DLD1 (cell line): Measurements from ENCODE around the gene SMIM38.
"Not testable (repeated sequence)": the region's sequence is repeated elsewhere in the genome, so short reads cannot be mapped to it uniquely, and the experiment has no call there.

Experiments used
- in situ Hi-C: cut with HindIII; loops from 2 replicates; pipeline ENCODE4 v1.10.0; 2017; ENCODE audit warnings: low sequenced_read_pairs

Gene SMIM38

DNA sequence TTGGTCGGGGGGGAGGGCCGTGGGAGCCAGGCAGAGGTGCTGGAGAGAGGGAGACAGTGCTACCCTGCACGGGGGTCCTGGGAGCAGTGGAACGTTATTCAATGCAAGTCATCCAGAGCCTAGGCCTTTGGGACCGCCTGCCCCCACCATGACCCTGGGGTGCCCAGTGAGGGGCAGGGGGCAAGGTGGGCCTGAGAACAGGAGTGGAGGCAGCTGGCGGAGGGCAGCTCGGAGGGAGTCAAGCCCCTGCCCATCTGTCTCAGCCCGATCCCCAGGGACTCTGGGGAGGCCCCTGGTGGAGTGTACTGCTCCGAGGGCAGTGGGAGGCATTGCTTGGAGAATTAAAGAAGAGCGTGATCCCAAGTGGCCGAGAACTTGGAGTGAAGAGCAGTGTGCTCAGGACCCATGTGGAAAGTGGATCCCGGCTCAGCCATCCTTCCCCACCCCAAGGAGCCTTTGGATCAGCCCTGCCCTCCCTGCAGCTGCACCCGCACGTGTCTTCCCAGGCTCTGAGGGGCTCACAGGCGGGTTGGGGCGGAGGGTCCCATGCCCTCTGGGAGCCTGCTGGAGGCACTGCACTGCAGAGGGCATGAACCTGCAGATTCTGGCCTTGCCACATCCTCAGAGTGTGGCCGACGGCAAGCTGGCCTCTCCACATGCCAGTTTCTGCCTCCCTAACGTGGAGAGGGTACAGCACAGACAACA, 34.0 kb upstream of the SMIM38 start:
- in situ Hi-C loops: no loop called here

DNA sequence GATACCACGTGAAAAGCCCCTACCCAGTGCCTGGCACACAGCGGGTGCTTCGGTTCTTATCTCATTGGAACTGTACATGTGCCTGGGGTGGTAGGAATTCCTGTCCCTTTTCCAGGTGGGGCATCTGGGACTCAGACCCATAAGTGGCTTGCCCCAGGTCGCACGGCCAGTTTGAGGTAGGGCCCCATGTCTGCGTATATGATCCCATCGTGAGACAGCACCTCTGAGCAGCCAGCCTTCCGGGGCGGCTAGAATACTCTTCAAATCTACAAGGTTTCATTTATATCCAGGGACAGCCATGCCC, 33.5 kb upstream of the SMIM38 start:
- in situ Hi-C loops: no loop called here

DNA sequence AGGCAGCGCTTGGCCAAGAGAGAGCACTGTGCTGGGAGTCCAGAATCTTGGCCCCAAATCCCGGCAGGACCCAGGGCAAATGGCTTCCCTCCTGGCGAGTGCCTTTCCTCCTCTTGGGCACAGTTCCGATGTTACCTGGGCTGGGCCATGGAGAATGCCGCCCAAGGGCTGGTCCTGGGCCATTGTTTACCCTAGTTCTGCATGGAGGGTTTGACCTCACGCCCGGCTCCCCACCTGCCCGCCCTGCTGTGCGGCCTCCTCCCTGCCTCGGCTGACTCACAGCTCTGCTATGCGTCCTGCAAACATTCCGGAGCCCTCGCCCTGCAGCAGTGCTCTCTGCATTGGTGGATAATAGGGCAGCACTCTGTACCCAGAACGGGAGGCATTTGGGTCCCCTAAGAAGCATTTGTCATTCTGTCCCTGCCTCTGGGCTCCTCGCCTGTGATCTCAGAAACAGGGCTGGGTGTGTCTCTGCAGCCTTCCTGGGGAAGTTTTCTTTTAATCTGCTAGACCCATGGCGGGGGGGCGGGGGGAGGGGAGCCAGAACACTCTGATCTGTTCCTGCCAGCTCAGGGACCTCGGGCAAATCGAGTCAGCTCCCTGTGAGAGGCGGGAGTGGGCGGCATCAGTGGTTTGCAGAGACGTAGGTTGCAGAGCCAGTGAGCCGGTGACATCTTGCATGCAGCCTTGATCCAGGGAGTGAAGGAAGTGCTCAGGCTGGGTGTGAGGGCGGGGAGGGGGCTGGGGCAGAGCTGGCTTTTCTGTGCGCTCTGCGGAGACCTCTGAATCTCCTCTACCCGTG, 32.9 kb upstream of the SMIM38 start:
- in situ Hi-C loops: no loop called here

DNA sequence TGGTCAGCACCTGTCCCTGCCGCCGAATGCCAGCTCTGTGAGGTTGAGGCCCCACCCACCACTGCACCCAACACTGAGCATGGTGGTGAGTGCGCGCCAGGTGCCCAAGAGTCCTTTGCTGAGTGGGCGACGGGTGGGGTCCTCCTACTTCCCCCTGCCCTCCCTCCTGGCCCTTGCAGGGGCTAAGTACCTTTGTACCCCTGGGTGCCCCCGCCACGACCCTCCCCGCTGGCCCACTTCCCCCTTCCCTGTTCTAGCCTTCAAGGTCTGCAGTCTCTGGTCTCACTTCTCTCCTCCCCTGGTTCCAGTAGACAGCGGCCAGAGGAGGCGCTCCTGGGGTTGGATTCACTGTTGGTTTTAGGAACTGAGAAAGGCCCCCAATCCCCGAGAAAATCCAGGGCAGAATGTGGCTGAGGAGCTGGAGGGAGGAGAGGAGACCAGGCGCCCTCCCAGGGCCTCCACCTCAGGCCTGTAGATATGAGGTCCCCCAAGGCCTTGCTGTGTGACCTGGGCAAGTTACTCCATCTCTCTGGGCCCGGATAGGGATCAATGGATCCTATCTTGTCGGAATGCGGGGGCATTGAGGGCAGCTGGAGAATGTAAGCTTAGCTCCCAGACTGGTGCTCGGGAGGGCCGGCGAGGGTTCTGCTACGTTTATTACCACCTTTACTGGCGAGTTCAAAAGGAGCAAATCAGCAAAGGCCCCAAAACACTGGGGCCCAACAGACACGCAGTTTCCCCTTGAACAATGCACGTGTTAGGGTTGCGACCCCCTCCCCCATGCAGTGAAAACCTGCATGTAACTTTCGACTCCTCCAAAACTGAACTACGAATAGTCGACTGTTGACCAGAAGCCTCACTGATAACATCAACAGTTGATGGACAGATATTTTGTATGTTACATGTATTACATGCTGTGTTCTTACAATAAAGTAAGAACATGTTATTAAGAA, 31.9 kb upstream of the SMIM38 start:
- in situ Hi-C loops: no loop called here

DNA sequence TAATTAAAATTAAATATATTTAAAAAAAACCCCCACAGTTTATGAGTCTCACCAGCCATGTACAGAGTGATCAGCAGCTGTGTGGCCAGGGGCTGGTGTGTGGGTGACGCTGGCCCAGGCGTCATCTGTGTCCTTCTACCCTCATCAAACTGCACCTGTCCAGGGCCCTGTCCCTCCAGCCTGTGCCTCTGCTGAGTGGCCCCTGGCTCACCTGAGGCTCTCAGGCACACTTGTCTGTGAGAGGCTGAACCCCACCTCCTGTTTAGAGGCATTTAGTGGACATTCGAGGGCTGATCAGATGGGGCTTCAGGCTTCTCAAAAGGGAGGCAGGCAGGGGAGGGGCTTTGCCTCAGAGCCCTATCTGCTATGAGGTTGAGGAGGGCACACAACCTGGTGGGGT, 29.9 kb upstream of the SMIM38 start:
- in situ Hi-C loops: no loop called here

DNA sequence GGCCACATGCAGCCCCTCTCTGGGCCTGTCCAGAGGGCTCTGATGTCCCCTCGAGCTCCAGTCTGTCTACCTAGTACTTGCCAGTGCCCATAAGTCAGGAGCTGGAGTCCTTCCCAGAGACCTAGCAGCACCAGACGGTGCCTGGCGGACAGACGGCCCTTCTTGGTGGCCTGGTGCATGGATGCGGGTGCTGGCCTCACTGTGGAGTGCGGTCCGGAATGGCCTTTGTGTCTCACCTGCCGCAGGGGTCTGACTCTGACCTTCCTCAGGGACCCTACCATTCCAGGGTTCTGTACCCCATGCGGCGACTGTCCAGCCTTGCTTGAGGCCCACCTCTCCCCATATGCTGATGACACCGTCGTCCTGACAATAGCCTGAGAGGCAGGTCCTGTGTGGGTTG, 29.4 kb upstream of the SMIM38 start:
- in situ Hi-C loops: no loop called here

DNA sequence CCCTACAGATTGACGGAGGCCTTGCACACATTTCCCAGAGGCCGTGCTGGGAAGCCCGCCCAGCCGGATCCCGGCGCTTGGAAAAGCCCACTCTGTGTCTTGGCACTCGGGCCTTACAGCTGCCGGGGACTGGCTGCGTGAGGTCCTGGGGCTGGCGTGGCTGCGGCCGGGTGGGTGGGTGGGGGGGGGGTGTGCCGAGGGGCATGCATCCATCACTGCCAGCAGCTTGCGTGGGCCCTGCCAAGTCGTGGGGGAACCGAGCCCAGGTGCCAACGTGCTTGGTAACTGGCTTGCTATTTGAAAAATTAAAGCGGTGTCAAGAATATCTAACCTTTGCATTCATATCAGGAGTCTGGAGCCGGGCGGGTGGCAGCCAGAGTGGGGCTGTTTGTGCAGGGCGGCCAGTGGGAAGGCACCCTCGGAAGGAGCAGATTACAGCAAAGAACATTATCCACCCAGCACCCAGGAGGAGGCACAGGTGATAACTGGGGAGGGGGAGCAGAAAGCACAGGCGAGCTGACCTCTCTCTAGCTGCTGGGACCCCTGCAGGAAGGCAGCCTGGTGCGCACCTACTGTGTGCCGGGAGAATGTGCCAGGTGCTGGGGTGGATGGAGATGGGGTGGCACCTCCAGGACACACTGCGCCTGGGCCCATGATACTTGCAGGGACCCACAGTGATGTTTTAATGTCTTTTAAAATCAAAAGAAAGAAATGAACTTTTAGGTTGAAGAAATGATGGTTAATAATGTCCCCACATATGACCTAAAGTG, 28.5 kb upstream of the SMIM38 start:
- in situ Hi-C loops: no loop called here

DNA sequence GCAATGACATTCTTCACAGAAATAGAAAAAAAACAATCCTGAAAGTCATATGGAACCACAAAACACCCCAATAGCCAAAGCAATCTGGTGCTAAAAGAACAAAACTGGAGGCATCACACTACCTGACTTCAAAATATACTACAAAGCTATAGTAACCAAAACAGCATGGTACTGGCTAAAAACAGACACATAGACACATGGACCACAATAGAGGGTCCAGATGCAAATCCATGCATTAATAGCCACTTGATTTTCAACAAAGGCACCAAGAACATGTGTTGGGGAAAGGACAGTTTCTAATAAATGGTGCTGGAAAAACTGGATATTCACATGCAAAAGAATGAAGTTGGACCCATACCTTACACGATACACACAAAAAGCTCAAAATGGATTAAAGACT, 27.9 kb upstream of the SMIM38 start:
- in situ Hi-C loops: no loop called here

DNA sequence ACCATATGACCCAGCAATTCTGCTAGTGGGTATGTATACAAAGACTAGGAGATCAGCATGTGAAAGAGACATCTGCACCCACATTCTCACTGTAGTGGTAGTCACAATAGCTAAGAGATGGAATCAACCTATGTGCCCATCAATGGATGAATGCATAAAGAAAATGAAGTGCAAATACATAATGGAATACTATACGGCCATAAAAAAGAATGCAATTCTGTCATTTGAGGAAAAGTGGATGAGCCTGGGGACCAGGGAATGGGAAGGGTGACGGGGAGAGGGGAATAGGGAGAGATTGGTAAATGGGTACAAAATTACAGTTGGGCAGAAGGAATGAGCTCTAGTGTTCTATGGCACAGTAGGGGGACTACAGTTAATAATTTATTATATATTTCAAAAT, 26.7 kb upstream of the SMIM38 start:
- in situ Hi-C loops: no loop called here

DNA sequence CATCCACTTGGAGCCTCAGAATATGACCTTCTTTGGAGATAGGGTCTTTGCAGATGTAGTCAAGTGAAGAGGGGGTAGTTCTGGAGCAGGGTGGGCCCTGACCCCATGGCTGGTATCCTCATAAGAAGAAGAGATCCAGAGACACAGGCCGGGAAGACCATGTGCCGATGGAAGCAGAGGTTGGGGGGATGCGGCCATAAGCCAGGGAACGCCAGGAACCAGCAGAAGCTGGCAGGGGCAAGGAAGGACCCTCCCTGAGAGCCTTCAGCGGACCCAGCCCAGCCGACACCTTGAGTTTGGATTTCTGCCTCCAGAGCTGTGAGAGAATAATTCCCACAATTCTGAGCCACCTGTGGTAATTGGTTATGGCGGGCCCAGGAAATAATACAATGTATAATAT, 26.1 kb upstream of the SMIM38 start:
- in situ Hi-C loops: no loop called here

DNA sequence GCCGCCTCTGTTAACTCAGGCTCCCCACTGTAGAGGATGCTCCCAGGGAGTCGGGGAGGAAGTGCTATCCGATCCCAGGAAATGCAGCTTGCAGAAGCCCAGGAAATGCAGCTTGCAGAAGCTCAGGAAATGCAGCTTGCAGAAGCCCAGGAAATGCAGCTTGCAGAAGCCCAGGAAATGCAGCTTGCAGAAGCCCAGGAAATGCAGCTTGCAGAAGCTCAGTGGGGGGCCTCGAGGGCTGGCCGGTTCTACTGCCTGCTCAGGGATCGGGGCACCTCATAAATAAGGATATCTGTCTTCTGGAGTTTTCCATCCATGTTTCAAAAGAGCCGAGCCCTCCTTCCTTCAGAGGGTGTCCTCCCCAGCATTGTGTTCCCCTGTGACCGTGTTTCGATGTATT, 25.1 kb upstream of the SMIM38 start:
- in situ Hi-C loops: no loop called here

DNA sequence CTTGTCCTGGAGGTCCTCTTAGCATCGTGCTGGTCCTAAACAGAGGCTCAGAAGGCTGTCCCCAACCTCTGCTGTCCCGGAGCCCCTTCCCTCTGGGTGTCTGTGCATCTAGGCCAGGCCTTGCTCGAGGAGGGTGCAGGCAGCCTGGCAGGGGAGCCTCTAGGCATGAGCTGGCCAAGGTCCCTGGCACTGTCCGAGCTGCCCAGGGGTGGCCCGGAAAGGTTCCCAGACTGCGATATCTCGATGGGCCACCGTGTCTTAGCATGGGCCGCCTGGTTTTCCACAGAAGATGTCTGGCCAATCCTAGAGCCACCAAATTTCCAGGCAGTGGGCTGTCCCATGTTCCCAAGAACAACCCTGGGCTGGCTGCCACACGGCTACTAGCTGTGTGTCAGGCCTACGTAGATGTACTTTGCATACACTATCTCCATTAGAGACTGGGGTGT, 24.6 kb upstream of the SMIM38 start:
- in situ Hi-C loops: no loop called here

DNA sequence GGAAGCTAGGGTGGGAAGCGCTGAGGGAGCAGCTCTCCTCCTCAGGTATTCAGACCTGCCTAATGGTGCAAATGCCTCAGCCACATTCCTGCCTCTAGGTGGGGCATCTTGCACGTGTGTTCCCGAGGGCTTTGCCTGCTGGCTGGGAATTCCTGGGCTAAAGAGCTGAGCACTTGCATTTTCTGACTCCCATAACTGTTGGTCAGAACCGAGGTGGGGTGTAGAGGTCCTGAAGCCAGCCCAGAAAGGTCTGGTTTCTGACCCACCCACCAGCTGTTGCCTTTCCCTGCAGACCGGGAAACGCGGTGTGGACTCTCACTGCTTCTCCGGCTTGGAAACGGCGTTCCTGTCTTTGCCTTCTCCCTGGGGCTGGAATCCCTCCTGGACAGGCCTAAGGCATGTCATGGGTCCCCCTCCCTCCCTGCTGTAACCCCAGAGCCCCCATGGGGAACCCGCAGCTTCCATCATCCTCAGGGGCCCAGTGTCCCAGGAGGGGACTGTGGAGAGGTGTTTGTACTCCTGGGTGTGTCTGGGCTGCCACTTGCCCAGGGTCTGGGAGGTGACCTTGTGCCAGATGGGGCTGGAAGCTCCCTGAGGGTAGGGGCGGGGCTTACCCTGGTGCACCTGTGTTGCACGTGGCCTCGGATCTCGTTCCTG, 24.0 kb upstream of the SMIM38 start:
- in situ Hi-C loops: no loop called here

DNA sequence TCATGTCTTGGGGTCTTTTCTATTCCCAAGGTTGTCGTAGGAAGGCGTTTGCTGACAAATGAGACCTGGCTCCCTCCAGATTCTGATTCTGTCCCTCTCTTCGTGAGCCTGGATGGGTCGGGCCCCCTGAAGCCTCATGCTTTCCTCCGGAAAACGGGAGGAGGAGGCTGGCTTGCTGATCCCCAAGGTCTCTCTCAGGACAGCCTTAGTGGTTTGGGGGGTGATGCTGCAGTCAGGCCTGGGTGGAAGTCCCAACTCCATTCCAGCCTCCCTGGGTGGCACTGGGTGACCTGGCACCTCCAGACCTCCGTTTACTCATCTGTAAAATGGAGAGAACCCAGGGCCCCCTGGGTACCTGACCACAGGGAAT, 23.4 kb upstream of the SMIM38 start:
- in situ Hi-C loops: no loop called here

DNA sequence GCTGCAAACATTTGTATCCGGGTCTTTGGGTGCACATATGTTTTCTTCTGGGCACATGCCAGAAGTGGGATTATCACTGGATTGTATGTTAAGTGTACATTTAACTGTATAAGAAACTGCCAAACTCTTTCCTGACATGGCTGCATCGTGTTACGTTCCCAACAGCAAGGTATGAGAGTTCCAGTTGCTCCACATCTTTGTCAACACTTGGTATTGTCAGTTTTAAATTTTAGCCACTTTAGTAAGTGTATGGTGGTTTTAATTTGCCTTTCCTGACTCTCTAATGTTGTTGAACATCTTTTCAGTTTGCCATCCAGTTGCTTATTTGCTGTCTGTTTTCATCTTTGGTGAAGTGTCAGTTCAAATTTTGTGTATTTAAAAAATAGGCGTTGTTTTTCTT, 22.5 kb upstream of the SMIM38 start:
- in situ Hi-C loops: no loop called here

DNA sequence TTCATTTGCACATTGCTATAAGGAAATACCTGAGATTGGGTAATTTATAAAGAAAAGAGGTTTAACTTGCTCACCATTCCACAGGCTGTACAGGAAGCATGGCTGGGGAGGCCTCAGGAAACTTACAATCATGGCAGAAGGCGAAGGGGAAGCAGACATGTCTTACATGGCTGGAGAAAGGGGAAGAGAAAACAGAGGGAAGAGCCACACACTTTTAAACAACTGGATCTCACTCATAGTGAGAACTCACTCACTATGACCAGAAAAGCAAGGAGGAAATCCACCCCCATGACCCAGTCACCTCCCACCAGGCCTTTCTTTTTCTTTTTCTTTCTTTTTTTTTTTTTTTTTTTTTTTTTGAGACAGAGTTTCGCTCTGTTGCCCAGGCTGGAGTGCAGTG, 21.6 kb upstream of the SMIM38 start:
- in situ Hi-C loops: not testable (repeated sequence)

DNA sequence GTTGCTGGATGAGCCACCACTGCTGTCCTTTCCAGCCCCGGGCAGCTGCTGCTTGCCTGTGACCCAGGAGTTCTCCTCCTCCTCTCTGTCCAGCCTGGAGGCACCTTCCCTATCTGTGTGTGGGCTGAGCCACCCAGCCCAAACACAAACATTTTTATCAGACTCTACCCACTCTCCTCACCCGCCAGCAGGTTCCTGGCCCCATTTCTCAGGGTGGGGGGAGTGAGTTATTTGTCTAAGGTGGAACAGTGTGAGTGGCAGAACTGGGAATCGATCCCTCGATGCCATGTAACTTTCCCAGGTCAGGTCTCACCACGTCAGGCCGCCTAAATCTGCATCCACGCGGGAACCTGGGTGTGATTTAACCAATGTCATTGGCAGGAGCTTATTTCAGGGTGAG, 20.8 kb upstream of the SMIM38 start:
- in situ Hi-C loops: no loop called here

DNA sequence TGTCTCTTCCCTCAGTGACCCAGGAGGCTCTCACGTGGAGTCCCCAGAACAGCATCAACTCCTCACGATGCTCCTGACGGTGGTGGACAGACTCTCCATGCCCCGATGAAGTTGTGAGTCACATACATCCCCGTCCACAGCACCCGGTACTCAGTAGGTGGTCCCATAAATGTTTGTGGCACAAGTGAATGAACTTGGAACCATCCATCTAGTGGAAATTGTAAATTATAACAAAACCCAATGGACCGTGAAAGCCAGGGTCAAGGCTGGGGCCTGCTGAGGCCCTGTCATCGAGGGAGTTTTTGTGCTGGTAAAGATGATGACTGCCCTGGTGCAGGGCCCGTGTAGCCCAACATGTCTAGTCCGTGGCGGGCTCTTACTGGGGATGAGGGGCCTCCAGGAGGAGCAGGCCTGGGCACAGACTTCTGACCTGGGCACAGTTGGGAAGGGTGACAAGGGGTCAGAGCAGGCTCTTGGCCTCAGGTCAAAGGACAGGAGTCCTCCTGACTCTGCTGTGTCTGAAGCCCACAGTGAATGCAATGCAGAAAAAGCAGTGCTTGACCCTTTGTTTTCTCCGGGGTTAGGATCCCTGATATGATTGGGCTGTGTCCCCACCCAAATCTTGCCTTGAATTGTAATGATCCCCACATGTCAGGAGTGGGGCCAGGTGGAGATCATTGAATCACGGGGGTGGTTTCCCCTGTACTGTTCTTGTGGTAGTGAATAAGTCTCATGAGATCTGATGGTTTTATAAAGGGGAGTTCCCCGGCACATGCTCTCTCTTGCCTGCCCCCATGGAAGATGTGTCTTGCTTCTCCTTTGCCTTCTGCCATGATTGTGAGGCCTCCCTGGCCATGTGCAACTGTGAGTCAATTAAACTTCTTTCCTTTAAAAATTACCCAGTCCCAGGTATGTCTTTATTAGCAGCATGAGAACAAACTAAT, 20.0 kb upstream of the SMIM38 start:
- in situ Hi-C loops: no loop called here

DNA sequence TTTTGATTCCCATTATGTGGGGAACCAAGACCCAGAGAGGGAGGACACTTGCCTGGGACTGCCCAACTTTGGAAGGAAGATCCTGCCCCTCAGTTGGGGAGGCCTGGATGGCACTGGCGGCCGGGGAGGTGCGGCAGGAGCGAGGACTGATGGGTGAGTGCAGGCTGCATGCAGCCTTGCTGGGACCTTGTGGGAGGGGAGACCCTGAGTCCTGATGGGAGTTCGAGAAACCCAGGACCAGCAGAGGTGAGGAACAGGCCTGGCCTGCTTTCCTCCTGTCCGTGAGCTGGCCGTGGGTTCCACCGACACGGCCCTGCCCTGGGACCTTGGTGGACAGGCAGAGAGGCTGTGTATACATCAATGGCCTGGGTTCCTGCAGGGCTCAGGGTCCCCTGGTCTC, 19.3 kb upstream of the SMIM38 start:
- in situ Hi-C loops: no loop called here
